GM19372 (cell line): ENCODE data around the gene COL4A2.
"Not testable (repeated sequence)": the region's sequence is repeated elsewhere in the genome, so short reads cannot be mapped to it uniquely, and the experiment has no call there.

Experiments used
- ATAC-seq: cut with Tn5 transposase; IDR thresholded peaks from one replicate; pipeline ENCODE4 v1.9.1; 2021; ENCODE audit warnings: mild to moderate bottlenecking, low read depth, moderate library complexity; ENCODE audit not compliant: unreplicated experiment

COL4A2 gene

DNA sequence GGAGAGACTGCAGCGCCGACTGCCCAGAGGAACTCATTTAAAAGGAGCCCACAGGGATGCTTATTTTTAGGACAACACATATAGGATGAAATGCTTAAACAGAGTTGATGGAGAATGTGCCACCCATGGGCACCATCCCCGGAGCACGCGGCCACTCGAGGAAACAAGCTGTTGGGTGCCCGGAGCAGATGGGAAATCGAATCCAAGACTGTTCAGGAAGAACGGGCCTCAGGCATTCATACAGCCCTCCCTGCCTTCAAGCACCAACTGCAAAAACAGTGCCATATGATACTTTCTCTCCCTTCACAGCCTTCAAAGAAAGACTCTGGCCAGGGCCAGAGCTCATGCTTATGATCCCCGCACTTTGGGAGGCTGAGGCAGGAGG lies 214.2 kb downstream of the COL4A2 start:
- ATAC-seq, result no peak

DNA sequence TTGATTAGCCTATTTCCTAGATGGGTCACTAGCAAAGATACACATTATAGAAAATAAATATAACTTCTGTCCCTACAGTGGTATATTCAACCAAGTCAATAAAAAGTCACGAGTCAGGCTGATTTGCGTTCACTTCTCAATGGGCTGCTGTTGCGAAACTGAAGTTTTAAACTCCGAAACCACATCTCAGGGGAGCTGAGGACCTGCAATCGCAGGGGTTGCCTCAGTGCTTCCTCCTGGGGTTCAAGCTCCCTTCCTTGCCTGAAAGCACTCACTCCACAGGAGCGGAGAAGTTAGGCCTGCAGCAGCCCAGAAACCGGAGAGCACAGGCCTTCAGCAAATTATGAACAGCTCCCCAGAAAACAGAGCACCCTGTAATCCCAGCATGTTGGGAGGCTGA lies 214.9 kb downstream of the COL4A2 start:
- ATAC-seq, result no peak

GRCh38 chr13:110522721-110523120 lies 215.6 kb downstream of the COL4A2 start:
- no peak for ATAC-seq

DNA sequence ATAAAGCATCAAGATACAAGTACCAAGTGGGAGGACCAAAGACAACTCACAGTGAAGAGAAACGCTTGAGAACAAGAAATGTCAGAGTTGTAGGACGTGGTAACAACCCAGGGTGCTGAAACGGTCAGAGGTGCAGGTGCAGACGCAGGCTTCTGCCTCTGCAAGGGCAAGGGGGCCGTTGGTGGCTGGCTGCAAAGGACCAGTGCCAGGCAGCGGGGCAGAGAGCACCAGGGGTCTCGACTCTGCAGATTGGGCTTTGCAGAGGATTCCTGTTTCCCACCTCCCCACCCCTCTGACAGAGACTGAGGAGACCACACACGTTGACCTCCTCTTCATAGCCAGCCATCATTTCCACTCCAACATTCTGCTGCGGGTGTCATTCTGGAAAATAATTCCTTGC lies 216.1 kb downstream of the COL4A2 start:
- no peak for ATAC-seq

DNA sequence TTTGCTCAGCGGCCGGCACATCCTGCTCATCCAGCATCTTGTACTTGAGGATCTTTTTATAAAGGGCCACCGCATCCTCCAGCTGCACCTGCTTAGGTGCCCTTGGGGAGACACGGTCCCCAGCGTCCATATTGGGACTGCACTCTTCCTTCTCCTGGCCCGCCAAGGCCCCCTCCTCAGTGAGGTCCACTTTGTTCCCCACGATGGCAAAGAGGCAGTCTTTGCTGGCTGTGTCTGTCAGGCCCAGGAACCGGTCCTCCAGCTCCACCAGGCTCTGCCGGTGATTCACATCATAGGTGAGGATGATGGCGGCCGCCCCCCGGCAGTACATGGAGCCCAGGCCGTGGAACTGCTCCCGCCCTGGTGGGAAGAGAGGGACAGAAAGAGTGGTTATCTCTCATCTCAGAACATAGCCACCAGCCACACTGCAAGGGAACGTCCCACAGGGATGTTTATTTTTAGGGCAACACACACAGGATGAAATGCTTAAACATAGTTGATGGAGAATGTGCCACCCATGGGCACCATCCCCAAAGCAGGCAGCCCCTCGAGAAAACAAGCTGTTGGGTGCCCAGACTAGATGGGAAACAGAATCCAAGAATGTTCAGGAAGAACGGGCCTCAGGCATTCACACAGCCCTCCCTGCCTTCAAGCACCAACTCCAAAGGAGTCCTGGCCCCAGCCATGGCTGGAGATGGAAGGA lies 216.9 kb downstream of the COL4A2 start:
- no peak for ATAC-seq

- ATAC-seq, result no peak
Observed at GRCh38 chr13:110524541-110525257, 217.6 kb downstream of the COL4A2 start.

DNA sequence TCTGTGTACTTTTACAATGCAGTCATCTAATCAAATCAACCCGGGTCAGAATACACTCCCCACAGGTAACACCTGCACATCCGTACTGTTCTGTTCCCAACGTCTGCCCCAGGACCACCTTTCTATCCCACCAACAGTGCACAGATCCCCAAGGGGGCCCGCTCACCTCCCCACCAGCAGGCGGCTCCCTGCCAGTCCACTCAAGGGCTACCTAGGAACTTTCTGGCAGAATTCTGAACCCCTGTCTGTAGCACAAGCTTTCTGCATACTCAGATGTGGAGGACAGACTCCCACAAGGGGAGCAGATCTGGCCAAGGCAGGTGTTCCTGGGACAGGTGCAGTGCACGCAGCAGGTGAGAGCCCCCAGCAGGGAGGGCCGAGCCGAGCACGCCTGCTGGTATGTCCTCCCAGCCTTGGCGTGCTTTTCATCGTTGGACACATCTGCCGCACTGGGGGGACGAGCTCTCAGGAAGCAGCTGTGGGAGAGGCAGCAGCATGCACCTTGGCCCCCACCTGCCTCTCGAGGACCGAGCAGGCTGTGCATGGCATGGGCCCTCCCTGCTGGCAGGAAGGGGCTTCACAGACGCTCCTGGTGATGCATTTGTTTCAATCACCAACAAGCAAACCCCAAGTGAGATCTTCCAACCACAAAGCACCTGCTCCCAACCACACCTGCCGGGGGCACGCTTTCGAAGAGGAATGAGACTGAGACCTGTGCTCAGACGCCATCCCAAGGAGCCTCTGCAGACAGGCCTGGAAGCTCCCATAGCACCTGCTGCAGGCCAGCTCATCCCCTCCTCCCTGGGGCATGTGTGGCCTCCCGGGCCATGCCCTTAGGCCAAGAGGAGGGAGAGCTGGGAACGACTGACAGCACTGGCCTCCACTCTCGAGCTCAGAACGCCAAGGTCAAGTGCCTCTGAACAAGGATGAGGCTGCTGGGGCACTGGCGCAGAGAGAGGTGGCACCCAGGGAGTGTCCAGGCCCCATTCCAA lies 218.5 kb downstream of the COL4A2 start:
- peak; percentile 47 for ATAC-seq

DNA sequence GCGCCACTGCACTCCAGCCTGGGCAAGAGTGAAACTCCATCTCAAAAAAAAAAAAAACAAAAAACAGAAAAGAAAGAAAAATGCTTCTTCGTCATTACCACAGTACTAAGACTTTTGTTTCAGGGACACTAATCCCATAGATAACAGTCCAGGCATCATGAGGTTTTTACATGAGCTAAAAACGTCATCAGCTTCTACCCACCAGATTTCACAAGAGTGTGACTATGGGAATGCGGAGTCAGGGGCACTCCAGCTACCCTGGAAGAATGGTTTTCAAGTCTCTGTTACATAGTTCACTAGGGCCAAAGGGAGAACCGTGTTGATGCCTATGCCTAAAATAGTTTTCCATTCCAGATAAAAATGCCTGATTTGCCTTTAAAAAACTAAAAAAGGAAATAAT lies 221.3 kb downstream of the COL4A2 start:
- no peak for ATAC-seq

- ATAC-seq, result no peak
Observed at GRCh38 chr13:110528911-110529310, 221.8 kb downstream of the COL4A2 start.

GRCh38 chr13:110529522-110530311 lies 222.6 kb downstream of the COL4A2 start:
- no peak for ATAC-seq

DNA sequence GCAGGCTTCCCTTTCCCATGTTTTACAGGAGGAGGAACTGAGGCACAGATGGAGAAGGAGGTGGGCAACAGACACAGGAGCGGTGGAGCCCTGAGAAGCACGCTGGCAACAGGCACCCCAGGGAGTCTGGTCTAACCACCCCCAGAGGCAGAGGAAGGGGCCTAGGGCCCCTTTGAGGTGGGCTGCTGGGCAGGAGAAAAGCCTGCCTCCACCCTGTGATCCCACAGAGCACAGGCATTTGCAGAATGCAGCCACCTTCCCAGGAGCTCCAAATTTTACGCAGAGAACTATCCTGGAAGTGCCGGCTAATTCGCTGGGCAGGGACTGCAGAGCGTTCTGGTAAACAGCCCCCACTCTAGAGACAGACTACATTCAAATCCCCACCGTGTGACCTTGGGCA lies 224.0 kb downstream of the COL4A2 start:
- no peak for ATAC-seq

DNA sequence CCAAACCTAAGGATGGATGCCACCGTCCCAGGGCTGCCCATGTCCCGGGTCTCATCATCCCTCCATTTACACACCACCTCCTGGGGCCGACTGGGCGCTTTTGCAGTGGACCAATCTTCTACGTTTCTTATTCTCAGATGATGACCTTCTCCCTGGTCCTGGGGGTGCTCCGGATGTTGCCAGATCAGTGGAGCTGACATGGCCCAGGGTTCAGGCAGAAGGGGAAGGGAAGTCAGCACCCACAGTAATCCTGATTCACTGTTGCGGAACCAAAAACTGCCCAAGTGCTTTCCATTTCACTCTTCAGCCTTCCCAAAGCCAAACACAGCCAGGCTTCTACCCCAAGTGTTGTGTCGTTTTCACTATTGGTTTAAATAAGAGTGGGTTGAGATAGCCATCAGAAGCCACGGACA lies 224.6 kb downstream of the COL4A2 start:
- no peak for ATAC-seq

GRCh38 chr13:110532258-110532657 lies 225.2 kb downstream of the COL4A2 start:
- not testable (repeated sequence) for ATAC-seq

DNA sequence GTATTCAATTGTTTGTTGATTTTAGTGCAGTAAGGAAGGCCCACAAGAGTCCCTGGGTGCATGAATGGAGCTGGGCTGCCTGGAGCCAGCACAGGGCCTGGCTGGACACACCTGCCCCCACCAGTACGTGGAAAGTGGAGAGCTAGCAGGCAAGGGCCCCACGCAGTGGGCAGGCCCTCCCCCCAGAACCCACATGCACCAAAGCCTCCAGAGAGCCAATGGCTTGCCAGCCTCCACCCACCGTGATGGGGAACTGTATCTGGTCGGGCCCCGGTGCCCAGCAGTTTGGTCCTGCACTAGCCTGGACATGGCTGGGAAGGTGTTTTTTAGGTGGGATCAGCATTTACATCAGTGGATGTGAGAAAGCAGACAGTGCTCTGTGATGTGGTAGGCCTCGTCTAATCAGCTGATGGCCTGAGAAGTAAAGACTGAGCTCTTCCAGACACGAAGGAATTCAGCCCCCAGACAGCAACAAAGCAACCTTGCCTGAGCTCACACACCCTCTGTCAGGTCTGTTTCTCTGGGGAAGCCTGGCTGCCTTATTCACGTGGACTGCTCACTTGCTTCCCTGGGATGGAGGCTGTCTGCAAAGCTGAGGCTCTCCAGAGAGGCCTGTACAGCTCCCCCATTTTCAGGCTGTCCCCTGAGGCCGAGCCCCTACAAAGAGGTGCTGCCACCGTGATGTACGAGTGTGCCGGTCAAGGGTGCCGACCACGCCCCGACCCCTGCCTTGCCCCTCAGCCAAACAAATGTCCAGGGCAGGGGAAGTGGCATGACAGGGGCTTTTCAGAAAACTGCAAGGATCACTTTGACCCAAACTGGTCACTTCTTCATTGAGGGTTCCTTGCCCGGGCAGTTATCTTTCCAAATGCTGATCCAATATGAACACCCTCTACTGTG lies 226.9 kb downstream of the COL4A2 start:
- ATAC-seq, result no peak

DNA sequence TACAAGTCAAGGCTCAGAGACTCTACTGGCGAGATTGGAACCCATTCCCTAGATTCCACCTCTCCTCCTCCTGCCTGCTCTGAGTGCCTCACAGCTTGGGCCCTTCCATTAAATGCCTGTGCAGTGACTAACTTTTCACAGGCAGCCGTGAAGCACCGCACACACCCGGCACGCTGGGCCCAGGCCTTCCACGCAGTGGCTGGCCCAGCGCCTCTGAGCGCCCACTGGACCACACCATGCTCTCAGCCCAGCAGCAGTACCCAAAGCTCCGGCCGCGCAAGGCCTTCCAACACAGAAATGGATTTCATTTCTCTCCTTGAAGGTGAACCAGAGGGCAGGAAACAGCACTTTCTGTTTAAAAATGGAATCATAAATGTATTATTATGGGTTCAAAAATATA lies 228.4 kb downstream of the COL4A2 start:
- no peak for ATAC-seq

GRCh38 chr13:110536006-110536693 lies 229.1 kb downstream of the COL4A2 start:
- no peak for ATAC-seq

DNA sequence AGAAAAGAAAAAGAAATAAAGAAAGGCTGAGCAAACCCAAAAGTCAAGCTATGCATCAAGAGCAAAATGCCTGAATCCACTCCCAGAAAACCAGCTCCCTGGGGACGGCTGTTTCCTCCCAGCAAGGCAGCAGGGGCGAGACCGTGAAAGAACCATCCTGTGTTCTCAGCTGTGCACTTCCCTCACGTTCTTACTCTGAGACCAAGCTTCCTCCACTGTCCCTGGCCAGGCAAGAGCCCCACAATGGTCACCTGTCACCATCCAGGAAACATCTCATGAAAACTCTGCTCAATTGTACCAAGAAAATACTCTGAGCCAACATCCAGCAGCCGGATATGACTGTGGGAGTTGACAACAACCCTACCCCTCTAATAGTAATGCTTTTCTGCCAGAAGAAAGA lies 231.5 kb downstream of the COL4A2 start:
- no peak for ATAC-seq

DNA sequence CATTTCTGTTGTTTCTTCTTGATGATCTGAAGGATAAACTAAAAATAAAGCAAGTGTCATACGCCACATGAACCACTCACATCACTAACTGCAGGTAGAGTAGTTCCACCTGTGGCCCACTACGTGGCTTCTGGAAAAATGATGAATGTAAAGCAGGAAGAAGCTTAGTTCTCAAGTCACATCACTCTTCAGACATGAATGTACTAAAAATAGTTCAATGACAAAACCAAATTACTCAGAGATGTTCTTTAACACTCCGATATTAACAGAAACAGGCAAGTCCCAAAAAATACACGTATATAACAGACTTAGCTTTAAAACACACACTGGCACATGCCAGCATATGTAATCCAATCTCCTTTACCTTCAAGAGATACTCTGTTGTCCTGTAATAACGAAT lies 232.8 kb downstream of the COL4A2 start:
- no peak for ATAC-seq
